Activated CD8-positive, alpha-beta T cell treated with anti-CD3 and anti-CD28 coated beads for 36 hours (primary cell): ENCODE measurements around the gene KNDC1. TPM values are rescaled to one million over a fixed set of nuclear protein-coding genes. Genes with fewer than 3 reads are reported as not detected.

Experiments
- ATAC-seq: fragments of 200-7000 bp; cut with Tn5 transposase; one replicate; pipeline ENCODE4 v1.10.0; 2021; ENCODE audit warnings: mild to moderate bottlenecking, moderate library complexity
- CTCF ChIA-PET: fragments of 350-600 bp; sonication (Branson Sonifier 250); formaldehyde crosslinking; loops from one replicate; lab custom pipeline; 2021; ENCODE audit warnings: antibody characterized with exemption; lab: Charles Lee
- POLR2A ChIA-PET: fragments of 350-600 bp; sonication (Branson Sonifier 250); formaldehyde crosslinking; loops from one replicate; lab custom pipeline; 2021; ENCODE audit warnings: antibody characterized with exemption; lab: Charles Lee
- DNase-seq: peaks from one replicate; pipeline ENCODE4 v3.0.0-alpha.2; 2020
- H3K27ac Mint-ChIP-seq: one replicate; pipeline ENCODE4 v1.8.0; 2021; ENCODE audit warnings: mild to moderate bottlenecking, mixed read lengths
- H3K27me3 Mint-ChIP-seq: one replicate; pipeline ENCODE4 v1.8.0; 2021; ENCODE audit warnings: mixed read lengths
- H3K36me3 Mint-ChIP-seq: one replicate; pipeline ENCODE4 v1.8.0; 2021; ENCODE audit warnings: low read depth, mixed read lengths
- H3K4me1 Mint-ChIP-seq: one replicate; pipeline ENCODE4 v1.8.0; 2021; ENCODE audit warnings: low read depth, mixed read lengths
- H3K4me3 Mint-ChIP-seq: one replicate; pipeline ENCODE4 v1.8.0; 2021; ENCODE audit warnings: mild to moderate bottlenecking, moderate library complexity, mixed read lengths
- H3K9me3 Mint-ChIP-seq: one replicate; pipeline ENCODE4 v1.8.0; 2021; ENCODE audit warnings: mixed read lengths
- intact Hi-C: fragments of 100-400 bp; cut with micrococcal nuclease; formaldehyde crosslinking; loops from one replicate; pipeline ENCODE4 v1.10.0; 2022
- total RNA-seq, 2 experiments: library from RNA; stranded (reverse); gene quantifications; one replicate each; pipeline ENCODE4 v1.2.3, GENCODE V29; 2021
- TF ChIP-seq, protein P1 (sequence below): fragments of 200-600 bp; IDR thresholded peaks from one replicate; pipeline ENCODE4 v1.8.0; 2022; ENCODE audit warnings: antibody characterized with exemption, mild to moderate bottlenecking

Gene KNDC1
- total RNA-seq, 2 experiments from 2014 or later, result not detected

DNA sequence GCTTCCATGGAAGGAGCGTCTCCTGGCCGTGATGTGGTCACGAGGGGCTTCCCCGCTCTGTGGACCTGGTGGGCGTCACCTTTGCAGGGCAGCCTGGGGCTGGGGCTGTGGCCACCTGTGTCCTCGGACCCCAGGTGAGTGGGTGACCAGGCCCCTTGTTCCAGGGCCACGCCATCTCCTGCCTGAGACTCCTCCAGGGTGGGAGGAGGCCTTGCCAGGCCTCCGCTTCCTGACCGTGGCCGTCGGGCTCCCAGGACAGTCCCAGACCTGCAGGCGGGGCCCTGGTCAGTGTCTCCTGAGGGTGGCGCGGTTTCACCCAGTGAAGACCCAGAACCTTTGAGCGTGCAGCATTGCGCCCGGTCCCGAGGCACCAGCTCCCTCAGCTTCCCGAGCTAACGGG lies 49.6 kb downstream of the KNDC1 start:
- DNase-seq, result no peak
- POLR2A ChIA-PET, result no interaction called here
- Mint-ChIP-seq H3K9me3 (no peaks in the 10 kb centered on the region), H3K36me3 (no peaks in the 10 kb centered on the region), H3K4me1 (no peaks in the 10 kb centered on the region), H3K4me3 (no peak overlapping the region), H3K27ac (no peak overlapping the region), H3K27me3 (no peaks in the 10 kb centered on the region)
- TF ChIP-seq, protein P1, sequence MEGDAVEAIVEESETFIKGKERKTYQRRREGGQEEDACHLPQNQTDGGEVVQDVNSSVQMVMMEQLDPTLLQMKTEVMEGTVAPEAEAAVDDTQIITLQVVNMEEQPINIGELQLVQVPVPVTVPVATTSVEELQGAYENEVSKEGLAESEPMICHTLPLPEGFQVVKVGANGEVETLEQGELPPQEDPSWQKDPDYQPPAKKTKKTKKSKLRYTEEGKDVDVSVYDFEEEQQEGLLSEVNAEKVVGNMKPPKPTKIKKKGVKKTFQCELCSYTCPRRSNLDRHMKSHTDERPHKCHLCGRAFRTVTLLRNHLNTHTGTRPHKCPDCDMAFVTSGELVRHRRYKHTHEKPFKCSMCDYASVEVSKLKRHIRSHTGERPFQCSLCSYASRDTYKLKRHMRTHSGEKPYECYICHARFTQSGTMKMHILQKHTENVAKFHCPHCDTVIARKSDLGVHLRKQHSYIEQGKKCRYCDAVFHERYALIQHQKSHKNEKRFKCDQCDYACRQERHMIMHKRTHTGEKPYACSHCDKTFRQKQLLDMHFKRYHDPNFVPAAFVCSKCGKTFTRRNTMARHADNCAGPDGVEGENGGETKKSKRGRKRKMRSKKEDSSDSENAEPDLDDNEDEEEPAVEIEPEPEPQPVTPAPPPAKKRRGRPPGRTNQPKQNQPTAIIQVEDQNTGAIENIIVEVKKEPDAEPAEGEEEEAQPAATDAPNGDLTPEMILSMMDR, result no peak
- intact Hi-C loops, result no loop called here
- no peak for ATAC-seq
- CTCF ChIA-PET, result no interaction called here

DNA sequence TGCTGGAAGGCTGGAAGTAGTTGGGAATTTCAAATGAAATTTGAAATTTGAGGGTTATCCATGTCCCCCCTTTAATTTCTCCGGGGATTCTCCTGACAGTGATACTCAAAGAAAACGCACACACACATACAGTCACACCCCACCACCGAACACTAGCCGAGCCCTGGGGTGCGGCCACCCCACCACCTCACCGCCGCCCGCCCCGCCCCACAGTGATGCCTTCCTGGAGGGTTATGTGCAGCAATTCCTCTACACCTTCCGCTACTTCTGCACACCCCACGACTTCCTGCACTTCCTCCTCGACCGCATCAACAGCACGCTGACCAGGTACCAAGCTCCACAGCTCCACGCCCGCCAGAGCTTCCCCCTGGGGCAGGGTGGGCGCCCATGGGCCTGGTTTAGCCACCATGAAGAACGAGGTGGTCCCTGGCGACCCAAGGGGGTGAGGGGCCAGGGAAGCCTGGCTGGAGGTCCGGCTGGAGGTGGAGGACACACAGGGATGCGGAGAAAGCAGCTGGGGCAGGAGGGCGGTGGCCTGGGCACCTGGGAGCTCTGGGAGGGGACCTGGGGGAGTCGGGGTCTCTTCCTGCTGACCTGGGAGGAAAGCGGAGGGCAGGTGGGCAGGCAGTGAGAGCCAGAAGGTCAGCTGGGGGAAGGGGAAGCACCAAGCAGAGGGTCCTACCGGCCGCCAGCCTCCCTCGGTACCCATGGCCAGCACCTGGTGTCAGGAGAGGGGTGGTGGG lies 50.5 kb downstream of the KNDC1 start:
- DNase-seq, result no peak
- H3K27ac Mint-ChIP-seq, result no peak overlapping the region
- no peaks in the 10 kb centered on the region for H3K36me3 Mint-ChIP-seq
- intact Hi-C loops, result no loop called here
- no peaks in the 10 kb centered on the region for H3K9me3 Mint-ChIP-seq
- H3K4me3 Mint-ChIP-seq, result no peak overlapping the region
- ChIA-PET POLR2A (interaction anchor here (0.7 kb wide), 1 partner anchor 67 kb away, joined by 3 read pairs; no protein-coding TSS in a partner anchor), CTCF (no interaction called here)
- no peaks in the 10 kb centered on the region for H3K27me3 Mint-ChIP-seq
- no peak for ATAC-seq
- no peaks in the 10 kb centered on the region for H3K4me1 Mint-ChIP-seq
- TF ChIP-seq, protein P1, result no peak

DNA sequence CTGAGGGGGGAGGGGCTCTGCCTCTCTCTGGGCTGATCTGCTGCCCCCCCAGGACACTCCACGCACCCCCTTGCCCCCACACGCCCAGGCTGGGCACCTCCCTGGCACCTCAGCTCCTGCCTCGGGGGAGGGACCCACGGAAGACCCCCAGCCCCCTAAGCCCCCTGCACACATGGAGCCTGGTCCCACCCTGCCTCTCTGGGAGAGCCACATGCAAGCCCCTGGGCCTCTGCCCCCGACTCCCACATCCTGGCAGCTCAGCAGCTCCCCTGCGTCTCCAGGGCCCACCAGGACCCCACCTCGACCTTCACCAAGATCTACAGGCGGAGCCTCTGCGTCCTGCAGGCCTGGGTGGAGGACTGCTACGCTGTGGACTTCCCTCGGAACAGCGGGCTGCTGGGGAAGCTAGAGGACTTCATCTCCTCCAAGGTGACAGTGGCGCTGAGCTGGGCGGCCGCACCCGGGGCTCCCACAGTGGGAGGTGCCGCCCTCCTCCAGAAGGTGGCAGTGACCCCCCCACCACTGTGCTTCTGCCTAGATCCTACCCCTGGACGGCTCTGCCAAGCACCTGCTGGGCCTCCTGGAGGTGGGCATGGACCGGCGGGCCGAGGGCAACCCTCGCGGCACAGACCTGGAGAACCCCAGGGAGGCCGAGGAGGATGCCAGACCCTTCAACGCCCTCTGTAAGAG lies 51.3 kb downstream of the KNDC1 start:
- DNase-seq, result no peak
- CTCF ChIA-PET, result no interaction called here
- POLR2A ChIA-PET, result interaction anchor here (0.7 kb wide), 1 partner anchor 68 kb away, joined by 3 read pairs; no protein-coding TSS in a partner anchor

DNA sequence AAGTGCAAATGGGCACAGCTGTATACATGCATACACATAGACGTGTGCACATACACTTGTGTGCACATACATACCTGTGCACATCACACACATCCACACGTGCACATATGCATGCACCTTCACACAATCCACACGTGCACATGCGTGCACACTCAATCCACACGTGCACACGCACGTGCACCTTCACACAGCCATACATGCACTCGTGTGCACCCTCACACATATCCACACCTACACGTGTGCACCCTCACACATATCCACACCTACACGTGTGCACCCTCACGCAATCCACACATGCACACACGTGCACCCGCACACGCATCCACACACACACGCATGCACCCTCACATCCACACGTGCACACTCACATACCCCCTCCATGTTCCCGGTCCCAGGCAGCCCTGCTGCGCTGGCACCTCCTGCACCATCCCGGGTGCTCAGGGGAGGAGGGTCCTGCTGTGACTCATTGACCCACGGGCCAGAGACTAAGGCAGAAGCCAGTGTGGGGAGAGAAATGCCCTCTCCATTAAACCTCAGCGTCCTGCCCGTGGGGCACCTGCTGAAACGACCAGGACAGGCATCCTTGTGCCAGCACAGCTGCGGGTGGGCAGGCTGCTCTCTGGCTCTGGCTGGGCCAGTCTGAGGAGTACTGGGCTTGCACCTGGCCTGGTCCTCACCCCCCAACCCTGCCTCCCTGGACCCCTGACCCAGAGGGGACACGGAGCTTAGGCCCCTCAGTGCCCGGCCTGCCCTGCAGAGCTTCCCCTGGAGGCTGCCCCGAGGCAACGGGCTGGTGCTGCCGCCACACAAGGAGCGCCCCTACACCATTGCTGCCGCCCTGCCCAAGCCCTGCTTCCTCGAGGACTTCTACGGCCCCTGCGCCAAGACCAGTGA lies 52.2 kb downstream of the KNDC1 start:
- TF ChIP-seq, protein P1, result no peak
- CTCF ChIA-PET, result no interaction called here
- no peak overlapping the region for H3K27ac Mint-ChIP-seq
- intact Hi-C loops, result no loop called here
- no peaks in the 10 kb centered on the region for H3K9me3 Mint-ChIP-seq
- DNase-seq (no peak), ATAC-seq (no peak)
- POLR2A ChIA-PET, result no interaction called here
- H3K27me3 Mint-ChIP-seq, result no peaks in the 10 kb centered on the region
- H3K4me3 Mint-ChIP-seq, result no peak overlapping the region
- no peaks in the 10 kb centered on the region for H3K36me3 Mint-ChIP-seq
- no peaks in the 10 kb centered on the region for H3K4me1 Mint-ChIP-seq

More for the DNA sequence above, 51.3 kb downstream of the KNDC1 start:
- no peak for ATAC-seq
- Mint-ChIP-seq H3K36me3 (no peaks in the 10 kb centered on the region), H3K27me3 (no peaks in the 10 kb centered on the region), H3K27ac (no peak overlapping the region), H3K9me3 (no peaks in the 10 kb centered on the region), H3K4me3 (no peak overlapping the region), H3K4me1 (no peaks in the 10 kb centered on the region)
- intact Hi-C loops, result no loop called here
- TF ChIP-seq, protein P1, result no peak
